H1 (cell line): ENCODE measurements around the gene ZMYND12. TPM values are rescaled to one million over a fixed set of nuclear protein-coding genes. Genes with fewer than 3 reads are reported as not detected.

Experiments used
- CTCF ChIA-PET: fragments of 300-600 bp; sonication (Branson Sonifier 250); formaldehyde crosslinking; loops from one replicate; lab custom pipeline; 2021; ENCODE audit not compliant: partially characterized antibody; lab: Charles Lee
- POLR2A ChIA-PET: fragments of 300-600 bp; sonication (Branson Sonifier 250); formaldehyde crosslinking; loops from one replicate; lab custom pipeline; 2021; ENCODE audit warnings: inconsistent platforms; ENCODE audit not compliant: partially characterized antibody; lab: Charles Lee
- DNase-seq, 2 experiments: peaks; one replicate each; pipeline versions ENCODE4 v3.0.0 to v3.0.0-alpha.2; 2010 to 2022; ENCODE audit warnings: low spot score in 2 of 2, low read depth in 1 of 2, mixed read lengths in 1 of 2
- FAIRE-seq: peaks from 2 replicates; lab custom pipeline; 2011; peaks lifted over from hg19 to GRCh38; lab: Jason Lieb, UNC
- H2AFZ ChIP-seq: 2 replicates; pipeline ENCODE4 v1.8.1; 2012; ENCODE audit warnings: low read length, inconsistent platforms
- H2AK5ac ChIP-seq: 2 replicates; pipeline ENCODE4 v1.6.1; 2013; ENCODE audit warnings: low read depth, low read length
- H2BK120ac ChIP-seq: replicated peaks from 2 replicates; pipeline ENCODE3; 2013; ENCODE audit warnings: low read depth, low read length, inconsistent platforms
- H2BK12ac ChIP-seq: 2 replicates; pipeline ENCODE4 v1.6.1; 2013; ENCODE audit warnings: low read depth, low read length
- H2BK15ac ChIP-seq: 2 replicates; pipeline ENCODE4 v1.6.1; 2013; ENCODE audit warnings: low read length
- H2BK20ac ChIP-seq: 2 replicates; pipeline ENCODE4 v1.6.1; 2013; ENCODE audit warnings: low read length
- H2BK5ac ChIP-seq: 2 replicates; pipeline ENCODE4 v1.6.1; 2013; ENCODE audit warnings: low read depth, low read length
- H3K14ac ChIP-seq: 2 replicates; pipeline ENCODE4 v1.6.1; 2013; ENCODE audit warnings: inconsistent platforms; ENCODE audit not compliant: insufficient read length
- H3K18ac ChIP-seq: 2 replicates; pipeline ENCODE4 v1.6.1; 2013; ENCODE audit warnings: low read length; ENCODE audit errors: extremely low read depth
- H3K23ac ChIP-seq: 2 replicates; pipeline ENCODE4 v1.6.1; 2013; ENCODE audit warnings: inconsistent platforms; ENCODE audit not compliant: insufficient read length
- H3K23me2 ChIP-seq: 2 replicates; pipeline ENCODE4 v1.6.1; 2013; ENCODE audit warnings: low read depth, low read length
- H3K27ac ChIP-seq: 2 replicates; pipeline ENCODE4 v1.6.1; 2011; ENCODE audit warnings: low read depth, low read length, inconsistent platforms
- H3K27me3 ChIP-seq, 4 experiments: replicated peaks in 1 of 4; 1 replicate in 1 of 4; 2 replicates in 3 of 4; pipeline versions ENCODE4 v1.6.1 to v1.8.1; 2011 to 2013; ENCODE audit warnings: low read length in 3 of 4, mild to moderate bottlenecking in 3 of 4, inconsistent platforms in 2 of 4, mixed read lengths in 2 of 4, moderate library complexity in 1 of 4; ENCODE audit not compliant: control insufficient read depth in 3 of 4, insufficient read depth in 3 of 4; ENCODE audit errors: extremely low read depth in 1 of 4
- H3K36me3 ChIP-seq, 4 experiments: 2 replicates each; pipeline versions ENCODE4 v1.6.1 to v1.8.1; 2011 to 2013; ENCODE audit warnings: mild to moderate bottlenecking in 4 of 4, low read length in 3 of 4, moderate library complexity in 2 of 4, control low read depth in 1 of 4, inconsistent platforms in 1 of 4; ENCODE audit not compliant: insufficient read depth in 4 of 4, control insufficient read depth in 2 of 4
- H3K4ac ChIP-seq: replicated peaks from 2 replicates; pipeline ENCODE3; 2013; ENCODE audit warnings: low read length, low read depth, mixed read lengths, inconsistent platforms; ENCODE audit not compliant: insufficient read length
- H3K4me1 ChIP-seq, 4 experiments: replicated peaks in 1 of 4; 1 replicate in 1 of 4; 2 replicates in 3 of 4; pipeline versions ENCODE4 v1.6.1 to v1.8.1; 2011 to 2013; ENCODE audit warnings: low read length in 3 of 4, inconsistent platforms in 2 of 4, mixed read lengths in 1 of 4; ENCODE audit not compliant: insufficient read depth in 4 of 4, control insufficient read depth in 3 of 4
- H3K4me2 ChIP-seq, 2 experiments: 2 replicates each; pipeline versions ENCODE4 v1.6.1 to v1.8.1; 2011 to 2013; ENCODE audit warnings: low read depth in 2 of 2, low read length in 2 of 2, control low read depth in 1 of 2, inconsistent platforms in 1 of 2, mild to moderate bottlenecking in 1 of 2; ENCODE audit not compliant: insufficient read depth in 1 of 2
- H3K4me3 ChIP-seq, 4 experiments: fragments of 200-600, 300-600 bp in 1 of 4; sonication (generic), shearing (Covaris generic), sonication (Bioruptor Twin) in 1 of 4; 2 replicates each; pipeline versions ENCODE4 v1.5.1 to v1.8.1; 2011 to 2016; ENCODE audit warnings: low read length in 4 of 4, low read depth in 3 of 4, control low read depth in 2 of 4, inconsistent platforms in 2 of 4, mild to moderate bottlenecking in 2 of 4, mixed read lengths in 1 of 4, moderate library complexity in 1 of 4; ENCODE audit not compliant: insufficient read depth in 2 of 4; ENCODE audit errors: extremely low read depth in 1 of 4
- H3K56ac ChIP-seq: replicated peaks from 2 replicates; pipeline ENCODE3; 2013; ENCODE audit warnings: low read depth, mild to moderate bottlenecking, mixed read lengths, low read length, inconsistent platforms; ENCODE audit not compliant: insufficient read length
- H3K79me1 ChIP-seq: 2 replicates; pipeline ENCODE4 v1.6.1; 2013; ENCODE audit warnings: low read depth, low read length, control low read depth
- H3K79me2 ChIP-seq, 2 experiments: 2 replicates each; pipeline versions ENCODE4 v1.6.1 to v1.8.1; 2012 to 2013; ENCODE audit warnings: low read length in 2 of 2, mild to moderate bottlenecking in 2 of 2, inconsistent platforms in 1 of 2; ENCODE audit not compliant: insufficient read depth in 2 of 2, control insufficient read depth in 1 of 2
- H3K9ac ChIP-seq, 4 experiments: replicated peaks in 1 of 4; 1 replicate in 1 of 4; 2 replicates in 3 of 4; pipeline versions ENCODE4 v1.6.1 to v1.8.1; 2011 to 2013; ENCODE audit warnings: low read depth in 3 of 4, low read length in 3 of 4, control low read depth in 2 of 4, mild to moderate bottlenecking in 2 of 4, moderate library complexity in 2 of 4, inconsistent platforms in 1 of 4; ENCODE audit errors: extremely low read depth in 1 of 4
- H3K9me3 ChIP-seq, 2 experiments: 2 replicates each; pipeline versions ENCODE4 v1.6.1 to v1.8.1; 2012 to 2013; ENCODE audit warnings: mild to moderate bottlenecking in 2 of 2, moderate library complexity in 2 of 2, control low read depth in 1 of 2, inconsistent platforms in 1 of 2, low read depth in 1 of 2, low read length in 1 of 2, mixed read lengths in 1 of 2; ENCODE audit not compliant: insufficient read depth in 2 of 2
- H4K20me1 ChIP-seq, 2 experiments: replicated peaks in 1 of 2; 2 replicates each; pipeline versions ENCODE3 to v1.8.1; 2011 to 2013; ENCODE audit warnings: inconsistent platforms in 2 of 2, low read length in 2 of 2, mild to moderate bottlenecking in 1 of 2; ENCODE audit not compliant: insufficient read depth in 2 of 2, control insufficient read depth in 1 of 2
- H4K5ac ChIP-seq: 2 replicates; pipeline ENCODE4 v1.6.1; 2013; ENCODE audit warnings: low read length, low read depth, mixed read lengths, inconsistent platforms; ENCODE audit not compliant: insufficient read length
- H4K8ac ChIP-seq: 2 replicates; pipeline ENCODE4 v1.8.0; 2013; ENCODE audit warnings: mild to moderate bottlenecking, moderate library complexity, low read length, inconsistent platforms; ENCODE audit not compliant: insufficient read depth; ENCODE audit errors: extremely low read depth
- H4K91ac ChIP-seq: replicated peaks from 2 replicates; pipeline ENCODE3; 2013; ENCODE audit warnings: low read length, mixed read lengths, inconsistent platforms; ENCODE audit not compliant: insufficient read length
- ASH2L ChIP-seq: fragments of 200-600, 300-600 bp; sonication (generic); IDR thresholded peaks from one replicate; pipeline ENCODE4 v1.7.1; 2017; ENCODE audit warnings: low read length
- CTCF ChIP-seq, 3 experiments: IDR thresholded peaks; 1 replicate in 2 of 3; 2 replicates in 1 of 3; pipeline versions ENCODE4 v1.5.1 to v1.6.1; 2011; ENCODE audit warnings: low read length in 3 of 3, mild to moderate bottlenecking in 3 of 3, inconsistent platforms in 2 of 3, low read depth in 1 of 3, moderate library complexity in 1 of 3; ENCODE audit not compliant: insufficient read depth in 1 of 3; ENCODE audit errors: control extremely low read depth in 1 of 3
- E2F6 ChIP-seq: IDR thresholded peaks from 2 replicates; pipeline ENCODE4 v1.6.1; 2012; ENCODE audit warnings: inconsistent platforms
- KDM5A ChIP-seq: fragments of 200-600 bp; IDR thresholded peaks from 2 replicates; pipeline ENCODE4 v1.7.1; 2012; ENCODE audit warnings: mild to moderate bottlenecking, low read length, inconsistent platforms, mixed read lengths
- RAD21 ChIP-seq, 2 experiments: IDR thresholded peaks in 1 of 2; conservative IDR thresholded peaks in 1 of 2; 2 replicates each; pipeline ENCODE4 v1.6.1; 2011; ENCODE audit warnings: low read depth in 2 of 2, low read length in 2 of 2, improper control_type of control experiment in 1 of 2, inconsistent platforms in 1 of 2, mild to moderate bottlenecking in 1 of 2, moderate library complexity in 1 of 2
- SIRT6 ChIP-seq: IDR thresholded peaks from one replicate; pipeline ENCODE4 v1.7.1; 2012; ENCODE audit warnings: low read length, inconsistent platforms
- SP1 ChIP-seq: IDR thresholded peaks from 2 replicates; pipeline ENCODE4 v1.6.1; 2011; ENCODE audit warnings: low read depth, low read length
- WGBS, 2 experiments: shearing (Covaris generic) in 1 of 2; methylation state at CpG; one replicate each; pipeline versions ENCODE4 v1.1.6 to v1.1.7; 2013 to 2015; ENCODE audit warnings: low lambda C conversion rate in 2 of 2, mixed read lengths in 2 of 2, inconsistent platforms in 1 of 2, low coverage in 1 of 2, missing lambda C conversion rate in 1 of 2; ENCODE audit not compliant: insufficient replicate concordance in 2 of 2, insufficient coverage in 1 of 2, insufficient read length in 1 of 2; ENCODE audit errors: extremely low coverage in 1 of 2, missing lambda C conversion rate in 1 of 2; 5-methylcytosine and 5-hydroxymethylcytosine counted together
- polyA plus RNA-seq, 7 experiments: library from polyadenylated mRNA; depleted of rRNA in 3 of 7; stranded (reverse) in 5 of 7; unstranded in 2 of 7; fragments of >200 nt in 5 of 7; fragments of 200-250 nt in 2 of 7; gene quantifications; 1 replicate in 5 of 7; 2 replicates in 1 of 7; 4 replicates in 1 of 7; pipeline versions ENCODE4 v1.2.1 to v1.2.3, GENCODE V29; 2011 to 2013; ENCODE audit warnings: missing spikeins in 2 of 7, mixed read lengths in 2 of 7
- total RNA-seq: library from RNA; stranded (reverse); fragmentation: NEBNext Ultra II Directional; extraction: Animal tissue kit (Norgen Biotek cat#: 25700); gene quantifications from 2 replicates; pipeline ENCODE4 v1.2.1, GENCODE V29; 2021
- TF ChIP-seq, protein P1 (sequence below): IDR thresholded peaks from 2 replicates; pipeline ENCODE4 v1.6.1; 2012; ENCODE audit warnings: inconsistent platforms

The ZMYND12 gene
- total and polyA plus RNA-seq, 2 of the 8 experiments (the other 6 are each of a cell fraction or from before 2014, with no cell fraction given): 0.62 TPM; not detected in 1

DNA sequence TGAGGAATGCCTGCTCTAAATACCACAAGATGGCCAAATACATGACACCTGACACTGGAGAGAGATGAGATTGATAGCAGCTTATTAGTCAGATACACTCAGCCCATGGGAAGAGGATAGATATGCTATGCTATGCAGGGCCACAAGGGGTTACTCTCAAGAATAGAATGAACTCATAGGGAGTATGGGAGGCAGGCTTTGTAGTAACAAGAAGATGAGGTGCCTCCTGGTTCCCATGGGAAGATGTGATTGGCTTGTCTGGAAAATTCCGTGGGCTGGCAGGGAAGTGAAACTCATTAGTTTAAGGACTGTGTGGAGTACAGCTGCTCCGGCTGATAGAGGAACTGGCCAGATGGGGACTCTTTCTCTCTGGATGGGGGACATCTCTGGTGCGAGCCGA lies 23.8 kb upstream of the ZMYND12 start:
- Histone ChIP-seq H4K5ac (no peak overlapping the region), H2BK20ac (no peak overlapping the region), H2BK120ac (no peak overlapping the region), H3K23me2 (no peaks in the 10 kb centered on the region), H3K27me3 (no peaks in the 10 kb centered on the region), H3K4ac (no peak overlapping the region), H3K4me1 (no peaks in the 10 kb centered on the region), H3K56ac (no peak overlapping the region), H3K9me3 (no peaks in the 10 kb centered on the region), H3K36me3 (no peaks in the 10 kb centered on the region)
- CTCF ChIA-PET: interaction anchor here (0.6 to 1.7 kb wide), 5 partner anchors 8 to 59 kb away, joined by 3 to 4 read pairs (median 4); no protein-coding TSS in a partner anchor
- no peak for DNase-seq
- TF ChIP-seq, protein P1, sequence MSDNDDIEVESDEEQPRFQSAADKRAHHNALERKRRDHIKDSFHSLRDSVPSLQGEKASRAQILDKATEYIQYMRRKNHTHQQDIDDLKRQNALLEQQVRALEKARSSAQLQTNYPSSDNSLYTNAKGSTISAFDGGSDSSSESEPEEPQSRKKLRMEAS: no peak
- 0 out of 2 replicates have a peak, but pooled peaks have one; percentile 23 for TF ChIP-seq SP1
- TF ChIP-seq RAD21 (IDR thresholded peaks at IDR 0.05 in 1 of 2, conservative IDR thresholded peaks at IDR 0.05 in 1 of 2; ENCODE audit: low read depth in 2 of 2, low read length in 2 of 2): peak; percentile 15 to 35; a peak in 2 of 4 replicates
- TF ChIP-seq ASH2L: no peak
- TF ChIP-seq KDM5A: no peak
- peak in 2 of 3 experiments; percentile 24 to 60; a peak in 2 of 4 replicates for TF ChIP-seq CTCF (IDR thresholded peaks at IDR 0.05; ENCODE audit: control extremely low read depth in 1 of 3, insufficient read depth in 1 of 3, low read depth in 1 of 3, low read length in 3 of 3)
- no peak for TF ChIP-seq E2F6
- no peak for TF ChIP-seq SIRT6
- TF ChIP-seq, all 59 proteins: peak for 3
- H3K18ac ChIP-seq: no peak overlapping the region
- no peak overlapping the region for H3K4me3 ChIP-seq
- no peaks in the 10 kb centered on the region for H3K79me1 ChIP-seq
- no peak overlapping the region for H3K9ac ChIP-seq
- WGBS, 2 experiments: 57% methylated on average over 4 of the region's 4 CpGs; no CpG with 5 or more reads in 1 of the 2 experiments
- no peaks in the 10 kb centered on the region for H3K79me2 ChIP-seq
- H2AK5ac ChIP-seq: no peak overlapping the region
- H2BK5ac ChIP-seq: no peak overlapping the region
- no peak overlapping the region for H2BK12ac ChIP-seq
- H2AFZ ChIP-seq: no peak overlapping the region
- no peak overlapping the region for H3K23ac ChIP-seq
- no peak overlapping the region for H4K91ac ChIP-seq
- POLR2A ChIA-PET: no interaction called here
- no peak overlapping the region for H4K8ac ChIP-seq
- FAIRE-seq: peak; percentile 94
- H2BK15ac ChIP-seq: no peak overlapping the region
- no peaks in the 10 kb centered on the region for H4K20me1 ChIP-seq
- H3K4me2 ChIP-seq: no peak overlapping the region; a peak in 1 of 4 replicates
- H3K14ac ChIP-seq: no peak overlapping the region
- no peak overlapping the region for H3K27ac ChIP-seq
